DND-41 (cell line): Measurements from ENCODE around the gene FAM9B.

Source experiments
- CTCF ChIP-seq: IDR thresholded peaks from 2 replicates; pipeline ENCODE4 v1.5.1; 2012; ENCODE audit warnings: borderline replicate concordance, low read length, moderate library complexity, mild to moderate bottlenecking; ENCODE audit not compliant: poor library complexity, severe bottlenecking; ENCODE audit errors: extremely low read depth
- EZH2 ChIP-seq: IDR thresholded peaks from 3 replicates; pipeline ENCODE4 v1.6.1; 2012; ENCODE audit warnings: borderline replicate concordance, low read depth, mild to moderate bottlenecking, moderate library complexity, low read length, inconsistent platforms; ENCODE audit not compliant: severe bottlenecking

GRCh38 chrX:9003041-9003440 is 30.9 kb downstream of the FAM9B start:
- TF ChIP-seq CTCF (no peak), EZH2 (no peak)
